SK-N-SH treated with all-trans-retinoic acid at 6 μM for 48 hours (cell line): Measurements from ENCODE around the gene EXOSC9.

Experiments
- ATAC-seq: fragments of 200-7000 bp; cut with Tn5 transposase; 3 replicates; pipeline ENCODE4 v1.9.1; 2020; ENCODE audit warnings: mild to moderate bottlenecking, moderate library complexity
- ARNTL ChIP-seq: fragments of 450-650 bp; formaldehyde crosslinking; IDR thresholded peaks from 2 replicates; pipeline ENCODE4 v1.5.0; 2020; ENCODE audit warnings: low read depth, mild to moderate bottlenecking, moderate library complexity, borderline replicate concordance
- BACH2 ChIP-seq: fragments of 250-450 bp; sonication (Bioruptor Pico); IDR thresholded peaks from 2 replicates; pipeline ENCODE4 v1.9.0; 2021; ENCODE audit warnings: mild to moderate bottlenecking, borderline replicate concordance
- CREB5 ChIP-seq: fragments of 250-450 bp; sonication (Bioruptor Pico); IDR thresholded peaks from 2 replicates; pipeline ENCODE4 v1.5.1; 2020; ENCODE audit warnings: low read depth, mild to moderate bottlenecking, moderate library complexity
- CSDC2 ChIP-seq: fragments of 250-450 bp; sonication (Bioruptor Pico); IDR thresholded peaks from 2 replicates; pipeline ENCODE4 v1.5.0; 2020; ENCODE audit warnings: mild to moderate bottlenecking, moderate library complexity
- CSRNP3 ChIP-seq: fragments of 250-450 bp; sonication (Bioruptor Pico); IDR thresholded peaks from 2 replicates; pipeline ENCODE4 v1.5.1; 2021; ENCODE audit warnings: mild to moderate bottlenecking, moderate library complexity
- GLIS3 ChIP-seq: fragments of 250-450 bp; sonication (Bioruptor Pico); IDR thresholded peaks from 2 replicates; pipeline ENCODE4 v1.5.0; 2020; ENCODE audit warnings: mild to moderate bottlenecking, moderate library complexity
- ISL1 ChIP-seq: fragments of 250-450 bp; sonication (Bioruptor Pico); IDR thresholded peaks from 2 replicates; pipeline ENCODE4 v2.1.2; 2022; ENCODE audit warnings: mild to moderate bottlenecking, moderate library complexity
- OSR1 ChIP-seq: fragments of 250-450 bp; sonication (Bioruptor Pico); IDR thresholded peaks from 2 replicates; pipeline ENCODE4 v1.8.0; 2022; ENCODE audit warnings: moderate library complexity, mild to moderate bottlenecking, inconsistent platforms
- PATZ1 ChIP-seq: fragments of 250-450 bp; sonication (Bioruptor Pico); IDR thresholded peaks from 2 replicates; pipeline ENCODE4 v1.8.0; 2020; ENCODE audit warnings: mild to moderate bottlenecking, moderate library complexity, borderline replicate concordance
- POU6F1 ChIP-seq: fragments of 250-450 bp; sonication (Bioruptor Pico); IDR thresholded peaks from 2 replicates; pipeline ENCODE4 v1.8.0; 2021; ENCODE audit warnings: low read depth, mild to moderate bottlenecking, moderate library complexity, borderline replicate concordance
- PPARA ChIP-seq: fragments of 250-450 bp; sonication (Bioruptor Pico); IDR thresholded peaks from 2 replicates; pipeline ENCODE4 v1.5.0; 2020; ENCODE audit warnings: mild to moderate bottlenecking, borderline replicate concordance
- RARB ChIP-seq: fragments of 250-450 bp; sonication (Bioruptor Pico); IDR thresholded peaks from 2 replicates; pipeline ENCODE4 v1.8.0; 2021; ENCODE audit warnings: mild to moderate bottlenecking, moderate library complexity
- SNAI2 ChIP-seq: fragments of 250-450 bp; sonication (Bioruptor Pico); IDR thresholded peaks from 2 replicates; pipeline ENCODE4 v1.5.0; 2020; ENCODE audit warnings: mild to moderate bottlenecking, moderate library complexity
- TCF4 ChIP-seq: fragments of 250-450 bp; sonication (Bioruptor Pico); IDR thresholded peaks from 2 replicates; pipeline ENCODE4 v1.8.0; 2021; ENCODE audit warnings: mild to moderate bottlenecking, moderate library complexity, borderline replicate concordance
- TOX ChIP-seq: fragments of 250-450 bp; sonication (Bioruptor Pico); IDR thresholded peaks from 2 replicates; pipeline ENCODE4 v1.8.0; 2021; ENCODE audit warnings: mild to moderate bottlenecking, moderate library complexity, borderline replicate concordance
- TSHZ2 ChIP-seq: fragments of 250-450 bp; sonication (Bioruptor Pico); IDR thresholded peaks from 2 replicates; pipeline ENCODE4 v1.5.0; 2020; ENCODE audit warnings: mild to moderate bottlenecking, moderate library complexity
- ZC3H10 ChIP-seq: fragments of 250-450 bp; sonication (Bioruptor Pico); IDR thresholded peaks from 2 replicates; pipeline ENCODE4 v1.5.1; 2021; ENCODE audit warnings: mild to moderate bottlenecking, moderate library complexity
- ZFP3 ChIP-seq: fragments of 250-450 bp; sonication (Bioruptor Pico); IDR thresholded peaks from 2 replicates; pipeline ENCODE4 v1.5.0; 2020; ENCODE audit warnings: mild to moderate bottlenecking, moderate library complexity
- ZFP30 ChIP-seq: fragments of 450-650 bp; formaldehyde crosslinking; IDR thresholded peaks from 2 replicates; pipeline ENCODE4 v1.5.0; 2022; ENCODE audit warnings: mild to moderate bottlenecking, moderate library complexity
- ZNF565 ChIP-seq: fragments of 450-650 bp; formaldehyde crosslinking; conservative IDR thresholded peaks from 2 replicates; pipeline ENCODE4 v1.5.0; 2020; ENCODE audit warnings: low read depth, mild to moderate bottlenecking, moderate library complexity
- ZNF70 ChIP-seq: fragments of 450-650 bp; formaldehyde crosslinking; IDR thresholded peaks from 2 replicates; pipeline ENCODE4 v1.5.0; 2020; ENCODE audit warnings: mild to moderate bottlenecking, moderate library complexity
- ZNF8 ChIP-seq: fragments of 450-650 bp; formaldehyde crosslinking; IDR thresholded peaks from 2 replicates; pipeline ENCODE4 v1.5.0; 2020; ENCODE audit warnings: mild to moderate bottlenecking, moderate library complexity

EXOSC9 gene

GRCh38 chr4:121784401-121784800 lies 16.7 kb upstream of the EXOSC9 start:
- no peak for TF ChIP-seq POU6F1 (CRISPR knock-in tag)
- TF ChIP-seq PPARA (CRISPR knock-in tag) = no peak
- TF ChIP-seq ARNTL (CRISPR knock-in tag) = no peak
- no peak for TF ChIP-seq TSHZ2
- no peak for TF ChIP-seq ZFP3
- no peak for TF ChIP-seq ZNF565 (CRISPR knock-in tag)
- TF ChIP-seq ZNF70 (CRISPR knock-in tag) = no peak
- TF ChIP-seq CSDC2 (CRISPR knock-in tag) = no peak
- no peak for TF ChIP-seq ISL1 (CRISPR knock-in tag)
- no peak for TF ChIP-seq PATZ1
- no peak for TF ChIP-seq SNAI2 (CRISPR knock-in tag)
- TF ChIP-seq BACH2 = no peak
- TF ChIP-seq GLIS3 (CRISPR knock-in tag) = no peak
- TF ChIP-seq ZC3H10 (CRISPR knock-in tag) = no peak
- no peak for TF ChIP-seq CREB5 (CRISPR knock-in tag)
- TF ChIP-seq TOX = no peak
- TF ChIP-seq TCF4 = no peak
- TF ChIP-seq OSR1 (CRISPR knock-in tag) = no peak
- no peak for TF ChIP-seq RARB (CRISPR knock-in tag)
- TF ChIP-seq, all 23 proteins: peak for 0
- peak; percentile 3; the same call in 1 of the 3 replicates for ATAC-seq

GRCh38 chr4:121784975-121785374 lies 16.1 kb upstream of the EXOSC9 start:
- peak; percentile 96 for ATAC-seq
- no peak for TF ChIP-seq CSRNP3 (CRISPR knock-in tag)
- no peak for TF ChIP-seq ZNF565 (CRISPR knock-in tag)
- TF ChIP-seq ISL1 (CRISPR knock-in tag) = peak; percentile 81
- no peak for TF ChIP-seq CSDC2 (CRISPR knock-in tag)
- TF ChIP-seq TOX = no peak
- no peak for TF ChIP-seq ZFP30 (CRISPR knock-in tag)
- TF ChIP-seq ZFP3 = 0 out of 2 replicates have a peak, but pooled peaks have one; percentile 41
- TF ChIP-seq TSHZ2 = no peak
- TF ChIP-seq ZNF8 (CRISPR knock-in tag) = no peak
- TF ChIP-seq, all 23 proteins: peak for 2
